Fibroblast of villous mesenchyme (primary cell): ENCODE results near the gene HTR1B. TPM values are rescaled to one million over a fixed set of nuclear protein-coding genes. Genes with fewer than 3 reads are reported as not detected.

Experiments used
- DNase-seq: peaks from one replicate; pipeline ENCODE4 v3.0.0-alpha.2; 2010; ENCODE audit warnings: low read depth
- H3K4me3 ChIP-seq: 2 replicates; pipeline ENCODE4 v1.5.1; 2011; ENCODE audit warnings: low read depth, mild to moderate bottlenecking, low read length
- total RNA-seq: library from RNA; depleted of rRNA; stranded (reverse); fragments of >200 nt; gene quantifications from 2 replicates; pipeline ENCODE4 v1.2.3, GENCODE V29; 2012
- TF ChIP-seq, protein P1 (sequence below): IDR thresholded peaks from 2 replicates; pipeline ENCODE4 v1.5.1; 2012; ENCODE audit warnings: low read depth, mild to moderate bottlenecking, low read length; ENCODE audit not compliant: insufficient read depth

HTR1B gene, protein sequence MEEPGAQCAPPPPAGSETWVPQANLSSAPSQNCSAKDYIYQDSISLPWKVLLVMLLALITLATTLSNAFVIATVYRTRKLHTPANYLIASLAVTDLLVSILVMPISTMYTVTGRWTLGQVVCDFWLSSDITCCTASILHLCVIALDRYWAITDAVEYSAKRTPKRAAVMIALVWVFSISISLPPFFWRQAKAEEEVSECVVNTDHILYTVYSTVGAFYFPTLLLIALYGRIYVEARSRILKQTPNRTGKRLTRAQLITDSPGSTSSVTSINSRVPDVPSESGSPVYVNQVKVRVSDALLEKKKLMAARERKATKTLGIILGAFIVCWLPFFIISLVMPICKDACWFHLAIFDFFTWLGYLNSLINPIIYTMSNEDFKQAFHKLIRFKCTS
- 8.2 and 9.7 TPM in 2 replicates for total RNA-seq

DNA sequence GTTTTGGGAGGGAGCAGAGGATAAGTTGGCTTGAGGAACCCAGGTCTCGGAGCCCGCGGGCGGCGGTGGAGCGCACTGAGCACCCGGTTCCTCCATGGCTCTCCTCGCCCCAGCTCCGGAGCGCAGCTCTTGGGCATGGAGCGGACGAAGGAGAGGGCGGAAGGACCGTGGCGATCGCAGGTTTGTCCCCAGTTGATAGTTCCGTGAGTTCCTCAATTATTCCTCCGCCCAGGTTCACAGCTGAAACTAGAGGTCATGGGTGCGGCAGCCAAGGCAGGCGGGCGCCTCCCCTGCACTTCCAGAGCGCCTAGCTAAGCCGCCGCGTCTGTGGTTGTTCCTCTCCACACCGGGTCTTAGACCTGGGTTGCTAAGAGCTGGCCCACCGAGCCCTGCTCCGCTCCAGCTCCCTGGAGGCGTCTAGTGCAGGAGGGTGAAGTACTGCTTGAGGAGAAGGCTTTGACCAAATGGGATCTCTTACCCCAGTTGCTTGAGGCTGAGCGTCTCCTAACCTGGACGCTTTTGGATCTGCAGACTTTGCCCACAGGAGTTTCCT is at the start of gene HTR1B:
Gene HTR1B, minus strand, starts transcription at position 184 of the 553 bp plus-strand sequence. Its CDS starts 88 bp downstream, at position 96.
- peak within 1 kb of the TSS; percentile 81 for H3K4me3 ChIP-seq
- TF ChIP-seq, protein P1, sequence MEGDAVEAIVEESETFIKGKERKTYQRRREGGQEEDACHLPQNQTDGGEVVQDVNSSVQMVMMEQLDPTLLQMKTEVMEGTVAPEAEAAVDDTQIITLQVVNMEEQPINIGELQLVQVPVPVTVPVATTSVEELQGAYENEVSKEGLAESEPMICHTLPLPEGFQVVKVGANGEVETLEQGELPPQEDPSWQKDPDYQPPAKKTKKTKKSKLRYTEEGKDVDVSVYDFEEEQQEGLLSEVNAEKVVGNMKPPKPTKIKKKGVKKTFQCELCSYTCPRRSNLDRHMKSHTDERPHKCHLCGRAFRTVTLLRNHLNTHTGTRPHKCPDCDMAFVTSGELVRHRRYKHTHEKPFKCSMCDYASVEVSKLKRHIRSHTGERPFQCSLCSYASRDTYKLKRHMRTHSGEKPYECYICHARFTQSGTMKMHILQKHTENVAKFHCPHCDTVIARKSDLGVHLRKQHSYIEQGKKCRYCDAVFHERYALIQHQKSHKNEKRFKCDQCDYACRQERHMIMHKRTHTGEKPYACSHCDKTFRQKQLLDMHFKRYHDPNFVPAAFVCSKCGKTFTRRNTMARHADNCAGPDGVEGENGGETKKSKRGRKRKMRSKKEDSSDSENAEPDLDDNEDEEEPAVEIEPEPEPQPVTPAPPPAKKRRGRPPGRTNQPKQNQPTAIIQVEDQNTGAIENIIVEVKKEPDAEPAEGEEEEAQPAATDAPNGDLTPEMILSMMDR, result no peak
- DNase-seq, result peak; percentile 60

DNA sequence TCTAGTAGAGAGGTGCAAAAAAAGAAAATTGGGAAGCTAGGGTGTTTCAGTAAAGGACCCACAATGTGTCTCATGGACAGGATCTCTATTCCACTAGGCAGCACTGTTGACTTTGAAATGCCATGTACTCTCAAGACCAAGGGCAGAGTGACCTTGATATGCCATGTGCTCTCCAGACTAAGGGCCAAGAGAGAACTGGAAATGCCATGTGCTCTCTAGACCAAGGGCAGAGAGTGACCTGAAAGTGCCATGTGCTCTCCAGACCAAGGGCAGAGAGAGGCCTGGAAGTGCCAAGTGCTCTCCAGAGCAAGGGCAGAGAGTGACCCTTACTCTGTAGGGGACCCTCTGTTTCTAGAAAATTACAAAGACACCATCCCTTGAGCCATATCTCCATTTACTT is 49.3 kb upstream of the HTR1B start:
- DNase-seq, result no peak
- H3K4me3 ChIP-seq, result no peak overlapping the region
- TF ChIP-seq, protein P1, result no peak

DNA sequence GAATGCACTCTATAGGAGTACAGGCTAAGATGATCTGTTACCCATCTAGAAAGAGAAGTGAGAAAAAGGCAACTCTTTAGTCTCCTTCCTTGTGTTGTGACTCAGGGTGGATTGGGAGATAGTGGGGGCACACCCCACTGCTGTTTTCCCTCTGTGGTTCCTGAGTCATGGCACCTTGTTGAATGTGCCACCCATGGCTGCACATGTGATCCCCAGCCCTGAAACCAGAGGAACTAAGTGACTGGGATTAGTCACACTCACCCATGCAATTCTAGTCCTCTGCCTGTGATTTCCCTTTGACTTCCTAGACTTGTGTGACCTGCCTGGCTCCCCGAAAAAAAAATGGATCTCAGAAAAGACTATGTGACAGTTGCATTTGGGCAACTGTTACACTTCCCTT is 48.6 kb upstream of the HTR1B start:
- TF ChIP-seq, protein P1, result no peak
- no peak overlapping the region for H3K4me3 ChIP-seq
- DNase-seq, result no peak

DNA sequence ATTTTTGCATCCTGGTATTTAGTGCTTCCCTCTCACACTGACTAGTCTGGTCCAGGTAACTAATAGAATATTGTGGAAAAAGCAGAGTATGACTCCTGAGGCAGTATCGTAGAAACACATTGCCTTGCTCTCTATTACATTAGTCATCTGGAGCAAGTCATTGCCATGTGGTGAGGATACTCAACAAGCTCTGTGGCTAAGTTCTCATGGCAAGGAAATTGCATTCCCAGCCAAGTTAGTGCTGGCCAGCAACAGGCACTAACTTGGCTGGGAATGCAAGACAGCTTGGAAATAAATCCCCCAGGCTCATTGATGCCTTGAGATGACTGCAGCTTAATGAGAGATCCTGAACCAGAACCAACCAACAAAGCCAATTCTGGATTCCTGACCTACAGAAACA is 39.7 kb upstream of the HTR1B start:
- TF ChIP-seq, protein P1, result no peak
- no peak overlapping the region for H3K4me3 ChIP-seq
- no peak for DNase-seq

DNA sequence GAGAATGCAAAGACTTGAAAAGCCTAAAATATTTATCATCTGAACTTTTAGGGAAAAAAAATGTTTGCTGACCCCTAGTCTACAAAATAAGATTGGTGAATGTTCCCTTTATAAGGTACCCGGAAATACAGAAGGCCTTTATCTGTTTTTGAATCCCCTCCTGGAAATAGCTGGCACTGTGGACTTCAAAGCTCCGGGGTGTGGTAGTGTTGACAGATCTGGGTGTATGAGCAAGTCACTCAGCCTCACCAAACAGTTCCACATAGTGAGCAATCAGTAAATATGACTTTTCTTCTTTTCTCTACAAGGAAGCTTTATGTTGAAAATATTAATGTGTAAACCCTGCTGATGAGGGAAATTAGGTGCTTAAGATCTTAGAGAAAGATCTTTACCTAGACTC is 29.2 kb upstream of the HTR1B start:
- TF ChIP-seq, protein P1, result no peak
- no peak overlapping the region for H3K4me3 ChIP-seq
- DNase-seq, result no peak

DNA sequence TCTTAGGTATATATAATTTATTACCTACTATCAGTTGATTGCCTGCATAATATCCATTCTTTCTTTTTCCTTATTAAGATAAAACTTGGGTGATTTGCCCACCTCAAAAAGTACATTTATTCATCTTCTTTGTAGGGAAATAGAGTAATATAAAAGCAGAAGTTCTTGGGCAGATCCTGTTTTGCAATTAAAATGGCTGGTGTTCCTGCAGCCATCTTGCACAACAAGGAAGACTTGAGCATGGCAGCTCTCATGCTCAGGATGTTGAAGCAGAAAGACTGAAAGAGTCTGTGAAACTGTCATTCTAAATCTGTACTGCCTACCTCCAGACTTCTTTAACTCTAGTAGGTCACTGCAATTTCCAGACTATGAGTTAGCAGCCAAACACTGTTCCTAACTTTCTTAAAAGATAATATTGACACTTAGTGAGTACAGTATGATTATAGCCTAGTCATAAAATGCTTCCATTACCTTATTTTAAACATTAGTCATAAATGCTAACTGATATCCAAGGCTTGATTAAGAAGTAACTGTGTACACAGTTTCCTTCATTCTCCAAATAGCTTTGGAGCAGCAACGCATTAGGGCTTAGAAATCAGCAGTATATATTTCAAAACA is 24.6 kb upstream of the HTR1B start:
- DNase-seq, result no peak
- no peak overlapping the region for H3K4me3 ChIP-seq
- TF ChIP-seq, protein P1, result no peak
